HG03196 (cell line): ENCODE results near the gene ZBTB7C.

Experiments used
- ATAC-seq: cut with Tn5 transposase; IDR thresholded peaks from one replicate; pipeline ENCODE4 v1.9.1; 2021; ENCODE audit not compliant: unreplicated experiment

Gene ZBTB7C

DNA sequence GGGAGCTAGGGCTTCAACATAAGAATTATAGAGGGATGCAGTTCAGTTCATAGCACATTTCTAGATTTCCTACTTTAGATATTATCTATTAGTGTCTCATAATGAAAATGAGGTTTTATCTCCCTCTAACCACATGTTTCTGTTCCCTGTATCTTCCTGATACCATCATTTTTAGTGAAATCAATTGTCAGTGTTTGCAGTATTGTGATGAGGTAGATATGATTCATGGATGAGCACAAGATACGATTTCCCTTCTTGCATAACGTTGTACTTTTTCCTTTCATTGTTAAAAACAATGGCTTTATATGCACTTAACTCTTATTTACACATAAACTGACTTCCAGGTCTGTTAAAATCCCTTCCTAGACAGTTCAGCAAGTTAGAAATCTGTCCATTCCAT is 211.4 kb downstream of the ZBTB7C start:
- no peak for ATAC-seq

DNA sequence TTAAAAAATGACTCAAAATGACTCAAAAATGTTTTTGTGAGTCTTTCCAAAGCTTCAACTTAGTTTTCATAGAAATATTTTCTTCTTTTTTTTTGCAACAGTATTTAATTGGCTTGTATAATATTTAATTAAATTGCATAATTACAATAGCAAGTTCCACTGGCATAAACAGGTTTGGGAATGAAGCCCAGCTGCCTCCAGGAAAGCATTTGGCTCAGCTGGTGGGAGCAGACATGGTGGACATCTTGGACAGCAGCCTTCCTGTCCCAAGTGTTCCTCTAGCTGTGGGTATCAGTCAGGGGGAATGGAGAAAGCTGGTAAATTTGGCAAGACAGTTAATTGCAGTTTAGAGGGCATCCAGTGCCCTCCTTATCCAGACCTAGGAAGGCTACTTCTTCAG is 213.4 kb downstream of the ZBTB7C start:
- no peak for ATAC-seq

DNA sequence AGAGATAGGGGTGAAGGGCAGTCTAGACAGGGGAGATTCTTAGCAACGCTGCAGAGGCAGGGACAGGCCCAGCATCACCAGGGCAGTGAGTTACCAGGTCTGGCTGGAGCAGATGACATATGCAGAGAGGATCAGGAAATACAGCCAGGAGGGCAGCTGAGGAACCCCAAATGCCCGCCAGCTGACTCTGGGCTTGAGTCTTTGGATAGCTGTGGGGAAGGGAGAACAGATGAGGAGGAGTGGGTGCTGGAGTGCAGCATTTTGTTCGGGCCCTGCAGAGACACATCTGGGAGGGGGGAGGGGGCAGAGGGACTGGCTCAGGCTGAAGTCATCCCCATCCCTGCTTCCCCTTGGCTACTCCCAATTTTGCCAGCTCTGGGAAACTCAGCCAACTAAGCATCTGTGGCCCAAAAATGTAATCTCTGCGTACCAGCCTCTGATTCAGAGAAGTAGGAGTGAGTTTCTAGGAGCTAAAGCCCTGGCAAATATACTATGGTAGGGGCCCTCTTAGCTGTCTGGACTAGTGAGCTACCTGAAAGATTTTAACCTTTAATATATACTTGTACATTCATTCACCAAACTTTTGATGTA is 214.5 kb downstream of the ZBTB7C start:
- no peak for ATAC-seq

DNA sequence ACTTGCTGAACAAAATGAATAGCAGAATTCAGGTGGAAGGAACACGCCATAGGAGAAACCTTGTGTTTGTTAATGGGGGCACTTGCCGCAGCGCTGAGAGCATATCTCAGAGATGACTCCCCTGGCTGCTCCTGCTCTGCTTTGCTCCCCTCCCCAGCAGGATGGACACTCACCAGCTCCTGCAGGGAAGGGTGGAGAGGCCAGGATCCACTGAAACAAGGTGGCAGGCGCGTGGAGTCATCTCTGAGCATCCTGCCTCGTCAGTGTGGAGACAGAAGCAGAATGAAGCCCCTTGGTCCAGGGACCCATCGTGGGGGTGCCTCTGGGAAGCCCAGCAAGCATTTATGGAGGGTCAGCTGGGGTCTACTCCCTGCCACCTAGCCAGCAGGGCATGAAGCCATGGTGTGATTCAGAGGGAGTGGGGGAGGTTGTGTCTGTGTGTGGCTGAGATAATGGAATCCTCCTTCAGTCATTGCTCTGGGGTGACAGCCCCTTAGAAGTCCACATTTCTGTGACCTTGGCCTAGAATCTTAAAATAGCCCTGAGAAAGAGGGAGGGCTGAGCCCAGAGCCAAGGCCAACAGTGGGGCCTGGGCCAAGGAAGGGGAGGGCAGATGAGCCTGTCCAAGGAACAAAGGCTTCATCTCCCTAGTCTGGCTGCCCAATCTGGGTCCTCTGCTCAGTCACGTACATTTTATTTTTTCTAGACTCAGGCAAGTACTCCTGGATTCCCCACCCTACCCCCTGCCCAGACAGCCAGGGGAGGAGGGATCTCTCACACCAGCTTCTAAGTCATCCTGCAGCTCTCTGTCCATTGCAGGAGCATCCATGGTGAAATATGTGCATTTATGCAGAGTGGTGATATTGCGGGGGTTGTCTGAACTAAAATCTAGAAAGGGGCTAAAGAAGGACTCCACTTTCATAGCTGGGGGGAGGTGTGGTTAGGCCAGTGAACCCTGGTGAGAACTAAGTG is 215.4 kb downstream of the ZBTB7C start:
- ATAC-seq = no peak

DNA sequence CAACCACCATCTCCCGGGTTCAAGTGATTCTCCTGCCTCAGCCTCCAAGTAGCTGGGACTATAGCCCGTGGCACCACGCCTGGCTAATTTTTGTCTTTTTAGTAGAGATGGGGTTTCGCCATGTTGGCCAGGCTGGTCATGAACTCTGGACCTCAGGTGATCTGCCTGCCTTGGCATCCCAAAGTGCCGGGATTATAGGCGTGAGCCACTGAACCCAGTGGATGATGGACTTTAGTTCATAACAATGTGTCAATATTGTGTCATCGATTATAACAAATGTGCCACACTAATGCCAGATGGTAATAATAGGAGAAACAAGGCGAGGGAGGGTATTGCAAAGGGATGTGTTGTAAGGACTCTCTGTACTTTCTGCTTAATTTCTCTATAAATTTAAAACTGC is 216.6 kb downstream of the ZBTB7C start:
- no peak for ATAC-seq

DNA sequence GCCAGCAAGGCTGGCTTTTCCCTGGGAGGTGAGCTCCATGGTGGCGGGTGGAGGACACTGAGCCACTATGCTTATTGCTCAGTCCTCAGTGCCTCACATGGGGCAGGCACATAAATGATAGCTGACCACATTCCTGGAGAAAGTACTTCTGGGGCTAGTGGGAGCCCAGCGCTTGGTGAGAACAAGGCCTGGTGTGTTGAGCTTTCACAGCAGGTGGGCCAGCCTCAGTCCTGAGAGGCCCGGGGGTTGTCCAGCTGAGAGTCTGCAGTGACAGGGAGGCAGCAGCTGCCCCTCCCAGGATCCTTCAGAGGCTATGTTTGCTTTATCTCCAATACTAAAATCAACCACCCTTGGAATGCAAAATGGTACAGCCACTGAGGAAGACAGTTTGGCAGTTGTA is 217.7 kb downstream of the ZBTB7C start:
- ATAC-seq = no peak

DNA sequence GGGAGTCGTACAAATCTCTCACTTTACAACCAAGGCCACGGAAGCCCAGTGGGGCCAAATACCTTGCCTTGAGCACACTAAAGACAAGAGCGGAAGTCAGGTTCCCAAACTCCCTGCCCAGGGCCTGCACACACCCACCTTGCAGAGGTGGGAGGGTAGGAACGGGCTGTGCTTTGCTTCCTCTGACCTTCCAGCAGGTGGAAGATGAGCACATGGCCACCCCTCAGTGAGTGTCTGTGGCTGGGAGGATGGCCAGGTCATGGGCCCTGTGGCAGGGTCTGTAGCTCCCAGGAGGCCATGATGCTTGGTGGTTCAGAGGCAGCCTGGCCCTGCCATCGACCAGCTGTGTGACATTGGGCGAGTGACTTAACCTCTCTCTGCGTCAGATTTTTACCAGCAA is 218.2 kb downstream of the ZBTB7C start:
- ATAC-seq = no peak

DNA sequence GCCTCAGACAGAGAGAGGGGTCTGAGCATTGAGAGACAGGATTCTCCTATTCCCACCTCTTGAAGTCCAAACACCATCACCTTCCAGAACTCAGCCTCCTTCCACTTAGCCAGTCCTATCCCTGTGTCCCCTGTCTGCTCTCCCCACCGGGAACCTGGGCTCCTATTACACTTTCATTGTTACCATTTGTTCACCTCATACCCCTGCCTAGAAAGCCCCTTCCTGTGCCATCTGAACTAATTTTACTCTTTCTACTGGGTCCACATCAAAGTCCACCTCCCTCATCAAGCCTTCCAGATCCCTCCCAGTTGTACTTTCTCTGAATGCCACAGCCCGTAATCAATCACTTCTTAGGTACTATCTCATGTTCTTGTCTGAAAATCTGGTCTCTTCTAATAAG is 220.6 kb downstream of the ZBTB7C start:
- no peak for ATAC-seq

DNA sequence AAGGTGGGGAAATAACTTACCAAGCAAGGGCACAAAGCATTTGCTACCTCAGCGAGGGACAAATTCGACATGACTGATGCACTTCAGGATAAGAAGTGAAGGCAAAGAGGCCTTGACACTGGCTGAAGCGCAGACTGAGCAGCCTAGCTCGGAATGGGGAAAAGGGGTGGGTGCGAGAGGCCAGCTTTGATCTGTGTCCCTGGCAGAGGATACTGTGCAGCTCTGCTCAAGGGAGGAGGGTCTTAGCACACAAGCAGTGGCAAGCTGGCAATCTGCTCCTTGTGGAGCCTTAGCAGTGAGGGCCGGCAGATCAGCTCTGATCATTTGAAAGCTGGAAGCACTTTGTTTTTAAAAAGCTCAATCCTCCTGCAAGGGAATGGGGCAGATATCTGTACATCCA is 222.3 kb downstream of the ZBTB7C start:
- no peak for ATAC-seq

DNA sequence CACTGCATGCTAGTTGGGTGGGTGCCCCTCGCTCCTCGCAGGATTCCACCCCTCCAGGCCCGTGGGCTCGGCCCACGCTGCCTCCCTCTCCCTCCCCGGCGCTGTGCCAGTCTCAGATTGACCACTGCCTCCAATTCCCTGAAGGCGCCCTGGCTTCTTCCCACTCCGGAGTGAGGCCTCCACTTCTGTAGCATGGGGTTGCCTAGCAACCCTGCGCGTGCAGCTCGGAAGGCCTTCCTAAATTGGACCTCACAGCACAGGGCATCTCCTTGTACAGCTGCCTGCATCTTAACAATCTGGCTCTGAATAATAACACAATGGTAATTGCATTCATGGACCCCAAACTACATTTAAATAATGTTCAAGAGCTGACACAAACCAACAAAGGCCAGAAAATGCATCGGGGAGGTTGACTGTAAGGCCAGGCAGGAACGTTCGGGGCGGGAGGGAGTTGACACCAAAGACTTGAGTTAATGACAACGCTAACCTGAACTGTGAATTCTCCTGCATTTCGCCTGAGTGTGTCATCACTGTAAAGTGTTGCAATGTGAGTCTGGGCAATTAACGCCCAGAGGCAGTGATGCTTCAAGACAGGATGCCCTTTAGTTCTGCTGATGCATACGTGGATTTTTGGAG is 222.9 kb downstream of the ZBTB7C start:
- no peak for ATAC-seq

DNA sequence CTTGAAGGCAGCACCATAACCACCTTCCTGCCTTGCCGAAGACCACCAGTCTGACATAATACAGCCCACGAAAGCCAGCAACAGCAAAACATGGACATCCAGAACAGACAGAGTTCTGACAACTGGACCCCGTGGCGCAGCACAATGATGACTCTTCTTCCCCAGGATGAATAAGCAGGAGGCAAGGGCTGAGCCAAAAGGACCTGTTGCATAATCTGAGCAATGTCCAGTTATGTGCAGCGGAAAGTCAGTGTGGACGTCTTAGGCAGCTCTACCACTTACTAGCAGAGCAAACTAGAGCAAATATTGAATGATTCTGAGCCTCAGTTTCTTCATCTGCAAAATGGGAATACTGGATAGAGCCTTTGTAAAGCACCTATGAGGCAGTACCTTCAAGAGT is 225.1 kb downstream of the ZBTB7C start:
- no peak for ATAC-seq

DNA sequence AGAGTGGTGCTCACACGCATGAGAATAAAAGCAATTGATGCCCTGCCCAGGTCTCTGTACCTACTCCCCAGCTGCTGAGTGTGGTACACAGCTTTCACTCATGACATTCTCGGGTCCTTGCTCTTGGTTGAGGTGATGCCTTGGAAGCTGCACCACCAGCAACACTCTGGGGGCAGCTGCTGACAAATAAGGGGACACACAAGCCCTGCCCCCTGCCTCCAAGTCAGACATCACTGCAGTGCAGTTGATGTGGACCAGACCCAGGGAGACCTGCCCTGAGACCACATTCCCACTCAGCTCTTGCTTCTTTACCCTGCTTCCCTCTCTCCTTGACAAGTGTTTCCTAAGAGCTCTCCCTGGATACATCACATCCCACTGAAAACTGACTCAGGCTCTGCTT is 225.6 kb downstream of the ZBTB7C start:
- ATAC-seq = no peak

DNA sequence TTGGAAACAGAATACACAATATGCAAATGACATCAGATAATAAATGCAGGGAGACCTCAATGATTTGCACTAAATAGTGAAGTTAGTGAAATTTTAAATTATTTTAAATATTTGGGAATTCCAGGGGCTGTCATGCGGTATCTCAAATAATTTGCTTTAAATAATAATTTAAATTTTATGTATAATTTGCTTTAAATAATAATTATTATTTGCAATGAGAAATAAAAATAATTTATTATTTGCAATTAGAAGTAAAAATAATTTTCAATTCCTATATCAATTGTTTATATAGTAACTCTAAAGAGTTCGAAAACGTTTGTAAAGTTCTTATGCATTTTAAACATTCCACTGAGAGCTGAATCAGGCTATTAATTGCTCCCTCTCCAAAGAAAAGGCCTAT is 226.4 kb downstream of the ZBTB7C start:
- no peak for ATAC-seq

DNA sequence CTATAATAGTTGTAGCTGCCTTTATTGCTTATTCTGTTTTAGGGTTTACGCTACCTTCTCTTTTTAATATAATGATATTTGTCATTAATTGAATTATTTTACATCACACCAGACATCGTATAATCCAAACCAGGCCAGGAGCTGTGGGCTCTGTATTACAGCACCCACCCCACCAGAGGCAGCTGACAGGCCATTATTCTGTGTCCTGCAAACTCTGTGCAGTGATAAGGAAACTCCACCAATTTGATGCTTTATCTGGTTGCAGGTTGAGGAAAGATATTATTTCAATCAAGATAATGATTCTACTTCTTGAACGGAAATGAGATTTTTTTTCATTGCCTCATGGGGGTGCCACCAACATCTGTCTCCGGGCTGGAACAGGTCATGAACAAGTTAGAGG is 227.3 kb downstream of the ZBTB7C start:
- ATAC-seq = no peak

DNA sequence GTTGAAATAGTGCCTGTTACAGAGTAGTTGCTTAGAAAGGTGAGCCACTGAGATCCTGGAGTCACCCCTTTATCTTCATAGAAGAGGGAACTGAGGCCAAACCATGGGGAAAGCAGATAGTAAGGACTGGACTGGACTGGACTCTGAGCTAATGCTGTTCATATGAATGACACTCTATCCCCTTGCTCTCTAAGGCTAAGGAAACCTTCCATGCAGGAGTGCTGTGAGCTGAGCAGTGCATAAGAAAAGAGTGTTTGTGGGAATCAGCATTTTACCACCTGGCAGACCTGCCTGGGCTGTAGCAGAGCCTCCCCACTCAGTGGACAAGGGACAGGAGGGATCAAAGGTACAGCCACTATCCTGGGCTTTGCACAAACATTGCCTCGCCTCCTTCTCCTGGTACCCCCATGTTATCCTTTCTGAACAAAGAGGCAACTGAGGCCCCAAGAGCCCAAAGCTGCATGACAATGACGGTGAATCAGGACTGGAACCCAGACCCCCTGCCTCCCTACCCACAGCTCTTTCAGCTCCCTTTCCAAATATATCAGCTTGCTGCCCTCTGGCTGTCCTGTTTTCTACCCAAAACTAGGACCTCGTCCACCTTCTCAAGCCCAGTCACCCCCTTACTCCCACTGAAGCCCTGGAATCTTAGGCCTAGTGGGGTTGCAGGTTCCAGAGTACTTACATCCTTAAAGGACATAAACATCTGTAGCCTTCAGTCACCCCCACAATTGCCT is 227.9 kb downstream of the ZBTB7C start:
- no peak for ATAC-seq

DNA sequence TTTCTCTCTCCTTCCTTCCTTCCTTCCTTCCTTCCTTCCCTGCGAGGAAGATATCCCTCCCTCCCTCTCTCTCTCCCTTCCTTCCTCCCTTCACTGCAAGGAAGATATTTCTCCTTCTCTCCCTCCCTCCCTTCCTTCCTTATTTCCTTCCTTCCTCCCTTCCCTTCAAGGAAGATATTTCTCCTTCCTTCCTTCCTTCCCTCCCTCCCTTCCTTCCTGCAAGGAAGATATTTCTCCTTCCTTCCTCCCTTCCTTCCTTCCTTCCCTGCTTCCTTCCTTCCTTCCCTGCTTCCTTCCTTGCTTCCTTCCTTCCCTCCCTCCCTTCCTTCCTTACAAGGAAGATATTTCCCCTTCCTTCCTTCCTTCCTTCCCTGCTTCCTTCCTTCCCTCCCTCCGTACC is 229.5 kb downstream of the ZBTB7C start:
- ATAC-seq = no peak

DNA sequence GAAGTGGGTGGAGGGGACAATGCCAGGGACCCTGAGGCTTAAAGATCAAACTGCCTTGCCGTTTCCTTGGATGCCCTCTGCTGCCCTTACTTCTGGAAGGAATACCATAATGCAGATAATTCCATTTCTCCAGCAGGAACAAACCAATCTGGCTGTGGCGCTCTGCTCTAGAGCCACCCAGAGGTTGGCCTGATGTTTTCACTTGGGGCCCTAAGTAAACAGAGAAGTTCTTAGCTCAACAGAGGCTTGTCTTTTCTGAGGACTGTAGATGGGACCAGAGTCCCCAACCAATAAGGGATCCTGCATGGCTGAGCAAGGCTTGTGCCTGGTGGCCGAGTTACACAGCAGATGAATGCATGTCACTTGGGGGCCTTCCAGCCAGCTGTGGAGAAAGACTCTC is 230.2 kb downstream of the ZBTB7C start:
- no peak for ATAC-seq

DNA sequence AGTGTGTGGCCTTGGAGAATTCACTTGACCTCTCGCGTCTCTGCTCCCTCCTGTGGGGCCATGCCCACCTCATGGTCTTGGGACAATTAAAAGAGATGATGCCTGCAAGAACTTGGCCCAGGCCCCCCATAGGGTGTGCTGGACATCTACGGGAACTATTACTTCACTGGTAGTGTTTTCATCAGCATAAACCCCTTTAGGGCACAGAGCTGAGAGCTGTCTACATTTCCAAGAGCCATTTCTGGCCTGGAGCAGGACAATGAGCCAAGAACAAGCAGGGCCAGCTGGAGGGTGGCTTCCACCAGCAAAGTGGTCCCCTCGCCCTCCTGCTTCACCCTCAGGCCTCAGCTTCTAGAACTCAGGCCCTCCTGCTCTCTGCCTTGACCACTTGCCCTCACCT is 232.3 kb downstream of the ZBTB7C start:
- no peak for ATAC-seq

DNA sequence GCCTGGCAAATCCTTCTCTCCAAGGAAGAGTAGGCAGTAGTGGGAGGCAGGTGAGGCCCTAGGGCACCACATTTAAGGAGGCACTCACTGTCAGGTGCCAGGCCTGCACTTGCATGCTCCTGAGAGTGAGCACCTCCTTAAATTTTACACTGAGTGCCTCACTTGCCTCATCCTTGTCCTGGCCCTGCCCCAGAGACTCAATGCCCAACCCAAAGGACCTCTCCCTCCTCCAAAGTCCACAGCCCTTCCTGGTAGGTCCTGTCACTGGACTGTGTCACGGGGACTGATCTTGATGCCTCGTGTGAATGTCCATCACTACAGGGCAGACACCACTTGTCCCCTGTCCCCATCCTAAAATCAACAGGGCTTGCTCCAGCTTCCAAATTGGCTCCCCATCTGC is 235.6 kb downstream of the ZBTB7C start:
- no peak for ATAC-seq

DNA sequence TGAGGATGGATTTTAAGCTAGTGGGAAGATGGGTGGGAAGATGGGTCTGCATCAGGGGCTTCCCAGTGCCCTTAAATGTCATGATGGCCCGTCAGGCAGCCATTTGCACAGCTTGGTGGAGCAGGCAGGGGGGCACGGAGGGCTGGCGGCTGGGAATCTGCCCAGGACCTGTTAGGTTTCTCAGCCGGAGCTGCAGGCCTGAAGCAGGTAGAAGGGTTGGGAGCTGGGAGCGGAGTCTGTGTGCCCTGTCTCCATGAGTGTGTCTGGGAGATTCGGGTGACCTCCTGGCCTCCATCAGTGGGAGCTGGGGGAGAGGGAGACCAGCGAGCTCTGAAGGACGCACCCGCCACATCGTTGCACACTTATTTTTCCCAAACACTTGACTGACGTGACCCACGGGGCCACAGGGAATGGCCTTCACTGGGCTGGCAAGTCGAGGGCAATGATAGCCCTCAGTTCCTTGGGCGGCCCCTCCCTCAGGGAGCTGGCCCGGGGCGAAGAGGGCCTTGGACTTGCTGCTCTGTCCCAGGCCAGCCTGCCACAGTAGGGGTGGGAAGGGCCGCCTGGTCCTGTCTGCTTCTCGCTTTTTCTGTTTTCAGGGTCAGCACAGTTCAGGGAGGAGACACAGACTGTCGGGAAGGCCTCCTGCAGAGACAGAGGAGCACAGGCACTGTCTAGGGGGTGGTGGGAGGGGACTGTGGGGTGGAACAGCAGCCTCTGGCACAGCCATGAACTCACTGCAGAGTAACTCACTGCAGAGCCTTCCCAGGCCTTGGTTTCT is 236.8 kb downstream of the ZBTB7C start:
- no peak for ATAC-seq
